NCI-H2196 treated with DMSO at 0.1 percent for 48 hours (cell line): Measurements from ENCODE around the gene OBSL1.

ENCODE experiments used
- DNase-seq: peaks from one replicate; lab custom pipeline; 2025; ENCODE audit not compliant: unreplicated experiment; lab: John Stamatoyannopoulos, UW

Gene OBSL1

DNA sequence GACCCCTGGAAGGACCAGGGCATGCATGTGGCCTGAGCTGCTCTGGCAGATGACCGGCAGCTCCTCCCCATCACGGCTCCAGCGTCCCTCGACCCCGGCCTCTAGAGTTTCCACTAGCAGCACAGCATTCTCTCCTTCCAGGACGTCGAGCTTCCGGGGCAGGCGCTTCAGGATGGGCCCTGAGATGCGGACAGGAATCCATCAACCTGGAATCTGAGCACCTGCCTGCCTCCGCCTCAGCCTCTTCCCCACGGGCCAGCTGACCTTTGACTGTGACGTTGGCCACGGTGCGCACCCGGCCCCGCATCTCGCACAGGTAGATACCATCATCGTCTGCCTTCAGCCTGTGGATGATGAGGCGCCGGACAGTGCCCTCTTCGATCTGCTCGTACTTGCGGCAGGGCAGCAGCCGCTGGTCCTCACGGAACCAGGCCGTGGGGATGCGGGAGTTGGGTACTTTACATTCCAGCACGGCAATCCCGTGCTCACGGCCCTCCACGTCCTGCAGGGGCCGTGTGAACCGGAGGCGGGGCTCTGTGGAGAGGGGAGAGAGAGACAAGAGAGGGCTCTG lies 3.5 kb downstream of the OBSL1 start:
- DNase-seq: no peak

DNA sequence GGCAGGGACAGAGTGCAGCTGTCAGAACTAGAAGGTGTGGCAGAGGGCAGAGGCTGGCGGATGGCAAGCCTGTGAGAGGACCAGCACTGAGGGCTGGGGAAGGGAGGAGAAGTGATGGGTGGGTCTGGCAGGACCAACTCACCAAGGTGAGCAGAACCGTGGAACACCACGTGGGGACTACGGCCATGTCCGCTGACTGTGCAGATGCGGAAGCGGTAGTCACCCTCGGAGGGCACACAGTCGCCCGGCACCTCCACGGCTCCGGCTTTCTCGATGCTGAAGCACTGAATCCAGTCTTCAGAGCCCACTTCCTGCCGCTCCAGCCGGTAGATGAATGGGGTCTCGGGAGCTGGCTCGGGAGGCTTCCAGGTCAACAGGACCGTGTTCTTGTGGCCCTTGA lies 4.2 kb downstream of the OBSL1 start:
- no peak for DNase-seq

DNA sequence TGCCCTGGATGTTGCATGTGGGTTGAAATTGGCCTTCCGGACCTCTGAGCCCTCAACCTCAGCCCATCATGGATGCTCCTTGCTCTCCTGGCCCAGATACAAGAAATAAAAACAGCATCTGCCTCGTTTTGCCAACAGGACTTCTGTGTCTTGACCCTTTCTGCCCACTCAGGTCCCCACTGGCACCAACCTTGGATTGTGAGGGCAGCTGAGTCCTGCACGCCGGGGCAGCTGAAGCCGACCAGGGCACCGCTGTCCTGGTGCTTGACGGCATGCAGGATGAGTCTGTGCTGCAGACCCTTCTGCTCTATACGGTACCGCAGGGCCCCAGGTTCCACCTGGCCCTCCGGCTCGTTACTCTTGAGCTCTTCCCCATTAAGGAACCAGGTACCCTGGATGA lies 4.7 kb downstream of the OBSL1 start:
- DNase-seq: no peak

DNA sequence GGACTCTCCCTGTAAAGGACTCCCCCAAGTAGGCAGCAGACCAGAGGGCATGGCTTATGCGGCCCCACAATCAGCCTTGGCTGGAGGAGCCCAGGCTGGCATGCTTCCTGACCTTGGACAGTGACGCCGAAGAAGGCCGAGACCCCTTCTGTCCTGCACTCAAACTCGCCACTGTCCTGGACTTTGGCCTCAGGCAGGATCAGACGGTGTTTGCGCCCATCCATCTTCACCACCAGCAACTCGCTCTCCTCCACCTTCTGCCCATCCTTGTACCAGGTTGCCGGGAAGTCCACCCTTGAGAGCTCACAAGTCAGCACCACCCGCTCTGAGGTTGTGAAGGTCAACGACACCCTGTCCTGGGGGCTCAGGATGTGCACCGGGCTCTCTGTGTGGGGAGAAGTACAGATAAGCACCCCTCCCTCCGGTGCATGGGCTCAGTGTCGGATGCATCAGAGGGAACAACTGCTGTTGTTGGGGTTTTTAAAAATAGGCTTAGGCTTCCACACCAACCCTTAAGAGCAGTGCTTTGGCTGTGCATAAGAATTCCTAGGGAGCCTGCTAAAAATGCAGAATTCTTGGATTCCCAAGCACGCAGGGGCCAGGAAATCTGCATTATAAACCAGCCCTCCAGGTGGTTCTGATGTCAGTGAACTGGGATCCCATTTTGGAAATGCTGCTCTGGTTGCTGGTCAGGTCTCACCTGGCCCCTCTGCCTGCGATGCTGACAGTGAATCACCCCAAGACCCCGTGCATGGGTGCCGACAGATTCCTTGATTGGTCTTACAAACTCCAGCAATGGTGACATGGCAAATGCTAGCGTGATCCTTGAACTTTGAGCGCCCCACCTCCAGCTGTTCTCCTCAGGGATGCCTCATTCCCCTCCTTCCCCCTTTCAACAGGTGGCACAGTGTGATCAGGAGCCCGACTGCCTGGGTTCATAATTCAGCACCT lies 5.9 kb downstream of the OBSL1 start:
- DNase-seq: no peak

DNA sequence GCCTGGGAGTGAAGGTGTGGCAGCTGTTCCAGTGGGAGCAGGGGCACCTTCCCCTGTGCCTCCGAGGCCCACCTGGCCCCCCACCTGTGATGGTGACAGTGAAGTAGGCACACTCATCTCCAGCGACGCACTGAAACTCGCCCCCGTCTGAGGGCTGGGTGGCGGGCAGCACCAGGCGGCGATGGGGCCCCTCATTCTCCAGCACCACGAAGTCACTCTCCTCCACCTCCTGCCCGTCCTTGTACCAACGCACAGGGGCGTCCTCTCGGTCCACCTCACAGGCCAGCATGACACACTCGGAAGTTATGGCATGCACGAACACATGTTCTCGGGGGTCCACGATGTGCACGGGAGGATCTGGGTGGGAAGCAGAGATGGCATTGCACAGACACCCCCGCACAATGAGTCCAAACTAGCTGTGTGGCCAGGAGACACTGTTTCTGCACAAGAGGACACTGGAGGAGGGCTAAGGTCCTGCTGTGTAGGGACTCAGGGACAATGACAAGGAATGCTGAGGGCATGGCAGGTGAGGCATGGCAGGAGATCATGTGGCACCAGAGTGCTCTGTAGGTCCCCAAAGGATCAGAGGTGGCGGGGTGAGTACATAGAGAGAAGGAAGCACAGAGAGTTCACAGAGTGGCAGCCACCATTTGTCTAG lies 7.9 kb downstream of the OBSL1 start:
- no peak for DNase-seq

DNA sequence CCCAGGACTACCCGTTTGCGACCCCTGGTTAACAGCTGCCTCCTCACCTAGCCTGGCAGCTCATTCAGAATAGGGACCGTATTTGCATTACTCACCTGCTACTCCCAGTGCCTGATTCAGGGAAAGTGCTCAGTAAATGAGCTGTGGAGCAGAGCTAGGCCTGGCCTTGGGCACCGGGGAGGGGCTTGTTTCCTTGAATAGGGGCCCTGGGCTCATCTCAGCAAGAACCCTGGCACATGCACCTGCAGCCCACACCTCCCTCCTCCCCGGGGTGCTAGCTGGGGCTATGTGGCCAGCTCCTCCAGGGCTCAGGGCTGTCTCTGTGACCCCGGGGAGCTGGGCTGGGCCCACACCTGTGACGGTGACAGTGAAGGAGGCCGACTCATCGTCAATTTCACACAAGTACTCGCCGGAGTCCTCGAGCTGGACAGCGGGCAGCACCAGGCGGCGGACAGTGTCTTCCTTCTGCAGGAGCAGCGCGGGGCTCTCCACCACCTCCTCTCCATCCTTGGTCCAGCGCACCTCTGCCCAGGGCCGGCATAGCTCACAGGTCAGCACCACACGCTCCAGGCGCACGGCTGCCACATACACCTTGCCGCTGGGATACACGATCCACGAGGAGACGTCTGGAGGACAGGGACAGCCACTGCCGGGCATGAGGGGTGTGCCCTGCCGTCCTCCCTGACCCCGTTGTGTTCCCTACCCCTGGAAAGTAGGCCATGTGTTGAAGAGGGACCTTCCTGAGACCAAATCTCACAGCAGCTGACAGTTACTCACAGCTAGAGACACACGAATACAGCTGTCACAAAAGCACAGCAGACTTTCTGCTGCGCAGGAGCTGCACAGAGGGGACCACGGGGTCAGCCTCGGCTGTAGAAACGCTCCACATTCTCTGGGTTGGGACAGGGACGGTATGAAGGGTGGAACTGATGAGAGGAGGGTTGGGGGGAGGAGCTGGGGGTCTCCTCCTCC lies 9.0 kb downstream of the OBSL1 start:
- no peak for DNase-seq

DNA sequence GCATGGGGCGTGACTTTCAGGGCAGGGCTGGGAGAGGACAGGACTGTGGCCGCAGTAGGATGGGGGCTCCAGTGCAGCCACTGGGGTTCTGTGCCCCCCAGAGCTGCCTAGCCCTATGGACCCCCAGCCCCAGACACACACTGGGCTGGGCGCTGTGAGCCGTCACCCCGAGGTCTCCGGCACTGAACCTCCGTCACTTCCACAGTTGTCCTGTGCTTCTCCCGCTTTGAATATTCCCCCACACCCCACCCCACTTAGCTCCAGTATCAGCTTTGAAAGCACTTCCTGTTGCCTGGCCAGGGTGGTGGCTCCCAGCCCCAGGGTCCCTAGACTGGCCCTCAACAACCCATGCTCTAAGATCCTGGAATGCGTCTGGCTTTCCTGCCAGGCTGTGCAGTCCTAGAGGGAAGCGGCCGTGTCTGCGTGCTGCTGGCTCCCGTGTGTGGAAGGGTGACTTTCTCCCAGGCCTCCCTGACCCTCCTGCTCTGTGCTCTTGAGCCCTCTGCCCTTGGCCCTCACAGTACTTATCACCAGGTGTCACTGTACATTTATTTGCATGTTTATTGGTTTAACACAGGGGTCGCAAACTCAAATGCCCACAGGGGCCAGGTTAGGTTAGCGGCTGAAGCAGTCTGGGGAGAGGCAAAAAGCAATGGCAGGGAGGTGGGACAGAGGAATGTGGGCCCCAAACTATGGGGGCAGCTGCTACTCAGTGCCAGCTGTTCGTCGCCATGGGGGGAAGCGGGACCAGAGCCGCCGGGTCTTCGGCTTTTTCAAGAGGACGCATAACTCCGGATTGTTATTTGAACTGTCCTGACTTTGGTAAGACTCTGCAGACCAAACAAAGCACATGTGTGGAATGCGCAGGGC lies 9.9 kb downstream of the OBSL1 start:
- DNase-seq: no peak

DNA sequence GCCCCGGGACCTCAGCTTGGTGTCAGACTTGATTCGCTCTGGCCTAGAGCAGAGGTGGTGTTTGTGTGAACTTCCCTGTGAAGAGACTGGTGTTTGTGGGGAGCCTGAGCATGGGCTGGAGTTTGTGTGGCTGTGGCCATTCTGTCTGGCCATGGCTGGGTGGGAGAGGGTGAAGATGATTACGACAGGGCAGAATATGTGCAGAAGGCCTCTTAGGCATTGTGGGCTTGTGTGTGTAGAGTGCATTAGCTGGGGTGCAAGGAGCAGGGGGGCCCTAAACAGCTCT lies 10.5 kb downstream of the OBSL1 start:
- no peak for DNase-seq

DNA sequence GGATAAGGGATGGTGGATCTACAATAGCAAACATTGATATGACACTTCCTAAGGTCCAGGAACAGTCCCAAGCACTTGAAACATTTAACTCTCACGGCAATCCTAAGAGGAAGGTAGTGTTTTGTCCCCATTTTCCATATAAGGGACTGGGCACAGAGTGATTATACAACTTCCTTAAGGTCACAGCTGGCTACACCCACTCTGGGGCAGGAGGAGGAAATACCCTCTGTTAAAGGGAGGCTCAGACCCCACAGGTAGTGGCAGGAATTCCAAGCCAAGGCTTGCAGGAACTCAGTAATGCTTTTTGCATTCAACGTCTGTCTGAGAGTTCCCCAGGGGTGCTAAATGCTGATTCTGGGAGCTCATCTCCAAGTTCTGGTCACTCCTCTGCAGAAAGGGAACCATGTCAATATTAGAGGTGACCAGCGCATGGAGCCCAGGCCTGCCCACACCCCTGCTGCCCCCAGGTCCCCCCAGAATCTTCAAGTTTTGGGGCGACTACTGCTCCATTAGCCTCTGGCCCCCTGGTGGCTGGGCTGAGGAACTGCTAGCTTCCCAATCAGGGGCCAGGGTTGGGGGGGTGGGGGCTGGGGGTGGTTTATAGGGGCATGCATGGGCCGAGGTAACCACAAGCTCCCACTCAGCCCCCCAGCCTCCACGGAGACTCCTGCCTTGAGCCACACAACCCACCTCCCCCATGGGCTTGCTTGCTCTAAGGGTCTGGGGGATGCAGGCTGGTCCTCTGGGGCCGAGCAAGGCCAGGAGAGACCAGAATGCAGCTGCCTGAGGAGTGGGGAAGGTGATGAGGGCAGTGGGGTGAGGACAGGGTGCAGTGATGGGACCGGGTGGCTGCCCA lies 11.1 kb downstream of the OBSL1 start:
- no peak for DNase-seq

DNA sequence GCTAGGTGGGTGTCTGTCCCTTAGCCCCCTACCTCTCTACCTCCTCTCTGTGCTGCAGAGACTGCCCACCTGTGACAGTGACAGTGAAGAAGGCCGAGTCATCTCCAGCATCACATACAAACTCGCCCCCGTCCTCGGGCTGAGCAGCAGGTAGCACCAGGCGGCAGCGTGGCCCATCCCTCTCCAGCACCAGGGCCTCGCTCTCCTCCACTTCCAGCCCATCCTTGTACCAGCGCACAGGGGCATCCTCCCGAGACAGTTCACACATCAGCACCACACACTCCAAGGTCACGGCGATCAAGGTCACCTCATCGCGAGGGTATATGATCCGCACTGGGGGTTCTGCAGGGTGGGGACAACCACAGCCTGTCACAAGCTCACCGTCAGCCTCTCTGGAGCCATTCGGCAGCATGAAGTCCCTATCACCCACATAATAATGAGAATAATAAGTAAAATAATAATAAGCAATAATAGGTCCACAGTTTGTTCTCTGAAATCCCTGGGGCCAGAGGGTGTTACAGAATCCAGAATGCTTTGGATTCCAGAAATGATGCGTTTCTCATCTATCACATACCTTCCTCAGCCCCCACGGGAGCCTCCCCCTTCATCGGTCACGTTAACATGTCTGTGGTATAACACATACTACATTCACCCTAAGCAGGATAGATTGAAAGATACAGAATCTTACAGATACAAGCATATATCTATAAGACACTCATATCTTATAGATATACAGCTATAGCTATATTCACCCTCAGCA lies 12.0 kb downstream of the OBSL1 start:
- no peak for DNase-seq

DNA sequence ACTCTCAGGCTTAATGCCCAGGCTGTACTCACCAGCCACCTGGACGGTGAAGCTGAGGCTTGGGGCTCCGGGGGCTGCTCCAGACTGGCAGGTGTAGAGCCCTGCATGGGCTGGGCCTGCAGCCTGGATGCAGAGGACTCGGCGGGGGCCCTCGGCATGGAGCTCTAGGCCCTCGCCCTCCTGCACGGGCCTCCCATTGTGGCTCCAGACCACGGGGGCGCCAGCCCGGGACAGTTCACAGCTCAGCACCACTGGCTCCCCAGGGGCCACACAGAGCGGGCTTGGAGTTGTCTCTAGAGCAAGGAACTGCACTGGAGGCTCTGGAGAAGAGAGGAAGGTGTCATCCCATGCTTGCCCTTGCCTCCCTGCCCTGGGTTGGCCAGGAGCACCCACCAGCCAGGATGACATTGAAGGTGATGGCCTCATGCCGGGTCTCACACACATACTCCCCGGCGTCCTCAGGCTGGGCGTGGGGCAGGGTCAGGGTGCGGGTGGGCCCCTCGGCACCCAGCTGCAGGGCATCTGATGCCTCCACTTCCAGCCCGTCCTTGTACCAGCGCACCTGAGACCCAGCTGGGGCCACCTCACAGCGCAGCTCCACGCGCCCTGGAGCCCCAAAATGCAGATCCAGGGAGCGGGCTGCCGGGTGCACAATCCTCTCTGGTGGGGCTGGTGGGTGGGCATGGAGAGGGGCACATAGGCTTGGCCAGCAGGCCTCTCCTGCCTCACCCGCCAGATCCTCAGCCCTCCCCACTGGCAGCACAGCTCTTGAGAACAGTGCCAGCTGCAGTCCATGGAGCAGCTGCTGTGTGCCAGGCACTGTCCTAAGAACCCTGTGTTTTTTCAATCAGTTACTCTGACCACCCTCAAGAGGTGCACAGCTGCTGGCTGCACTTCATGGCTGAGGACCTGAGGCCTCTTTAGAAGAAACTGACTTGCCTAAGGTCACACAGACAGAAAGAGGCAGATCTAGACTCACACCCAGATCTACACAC lies 13.3 kb downstream of the OBSL1 start:
- DNase-seq: no peak

DNA sequence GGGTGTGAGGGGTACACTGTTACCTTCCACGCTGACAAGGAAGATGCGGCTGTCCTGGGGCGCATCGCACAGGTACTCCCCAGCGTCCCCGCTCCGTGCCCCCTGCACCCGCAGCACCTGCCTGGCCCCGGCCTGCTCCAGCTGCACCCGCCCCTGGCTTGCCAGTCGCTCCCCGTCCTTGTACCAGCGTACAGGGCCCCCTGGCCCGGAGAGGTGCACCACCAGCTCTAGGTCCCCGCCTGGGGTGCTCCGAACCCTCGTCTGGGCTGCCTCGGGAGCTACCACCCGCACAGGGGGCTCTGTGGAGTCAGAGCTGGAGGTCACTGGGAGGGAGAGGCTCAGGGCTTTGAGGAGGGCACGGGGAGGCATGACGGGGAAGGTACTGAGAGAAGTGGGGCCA lies 14.0 kb downstream of the OBSL1 start:
- no peak for DNase-seq

DNA sequence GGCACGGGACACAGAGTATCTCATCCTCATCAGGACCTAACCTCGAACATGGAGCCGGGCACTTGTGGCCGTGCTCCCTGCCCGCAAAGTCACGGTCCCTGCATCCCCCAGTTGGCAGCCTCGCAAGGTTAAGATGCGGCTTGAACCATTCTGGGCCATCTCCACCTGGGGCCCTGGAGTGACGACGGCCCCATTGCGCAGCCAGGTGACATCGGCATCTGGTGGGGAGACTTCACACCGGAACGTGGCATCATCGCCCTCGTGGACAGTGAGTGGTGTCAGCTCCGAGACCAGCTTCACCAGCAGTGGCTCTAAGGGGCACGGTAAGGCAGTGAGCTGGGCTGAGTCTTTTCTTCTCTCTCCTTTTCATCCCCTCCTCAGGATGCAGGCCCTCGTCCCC lies 14.9 kb downstream of the OBSL1 start:
- no peak for DNase-seq

DNA sequence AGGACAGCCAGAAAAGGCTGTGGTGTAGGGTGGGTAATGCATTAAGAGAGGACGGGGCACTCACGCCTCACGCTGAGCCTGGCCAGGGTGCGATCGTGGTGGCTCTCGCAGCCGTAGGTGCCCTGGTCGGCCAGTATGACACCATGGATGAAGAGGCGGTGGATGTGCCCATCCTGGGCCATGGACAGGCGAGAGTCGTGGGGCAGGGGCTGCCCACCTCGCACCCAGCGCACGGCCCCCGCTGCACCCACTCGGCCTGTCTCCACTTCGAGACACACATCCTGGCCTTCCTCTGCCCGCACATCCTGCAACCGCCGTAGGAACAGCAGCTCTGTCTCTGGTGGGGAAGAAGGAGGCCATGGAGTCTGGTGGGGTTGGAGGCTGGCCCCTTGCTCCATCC lies 15.4 kb downstream of the OBSL1 start:
- DNase-seq: no peak

DNA sequence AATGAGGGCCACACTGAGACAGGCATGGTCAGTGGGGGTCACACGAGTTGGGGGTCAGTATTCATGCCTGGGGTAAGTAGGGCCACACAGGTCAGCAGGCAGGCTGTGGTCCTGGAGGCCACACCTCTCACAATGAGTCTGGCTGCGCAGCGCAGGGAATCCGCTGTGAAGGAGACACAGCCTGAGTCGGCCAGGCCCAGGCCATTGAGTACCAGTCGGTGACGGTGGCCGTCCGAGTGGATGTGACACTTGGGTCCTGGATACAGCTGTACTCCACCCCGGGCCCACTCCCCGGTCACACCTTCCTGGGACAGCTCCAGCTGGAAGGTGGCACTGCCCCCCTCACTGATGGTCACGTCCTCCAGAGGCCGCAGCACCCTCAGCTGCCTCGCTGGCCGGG lies 17.0 kb downstream of the OBSL1 start:
- DNase-seq: no peak

DNA sequence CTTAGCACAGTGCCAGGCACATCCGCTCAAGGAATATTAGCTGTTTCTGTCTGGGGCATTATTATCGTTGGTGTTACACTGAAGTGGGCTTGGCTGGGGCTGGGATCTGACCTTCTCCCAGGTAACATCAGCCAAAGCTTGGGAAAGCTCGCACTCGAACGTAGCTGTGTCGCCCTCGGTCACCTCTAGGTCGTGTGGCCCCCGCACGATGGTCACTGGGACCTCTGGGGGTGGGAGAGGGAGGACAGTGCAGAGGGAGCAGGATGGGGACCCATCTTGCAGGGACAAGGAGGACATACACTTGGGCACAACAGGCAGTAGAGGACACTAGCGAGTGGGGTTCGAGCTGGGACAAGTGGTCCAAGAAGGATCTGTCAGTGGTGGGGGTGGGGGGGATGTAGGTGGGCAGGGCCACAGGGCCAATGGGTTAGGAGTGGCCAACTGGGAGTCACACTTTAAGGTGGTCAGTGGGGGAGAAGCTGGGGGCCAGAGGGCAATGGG lies 17.8 kb downstream of the OBSL1 start:
- DNase-seq: no peak

DNA sequence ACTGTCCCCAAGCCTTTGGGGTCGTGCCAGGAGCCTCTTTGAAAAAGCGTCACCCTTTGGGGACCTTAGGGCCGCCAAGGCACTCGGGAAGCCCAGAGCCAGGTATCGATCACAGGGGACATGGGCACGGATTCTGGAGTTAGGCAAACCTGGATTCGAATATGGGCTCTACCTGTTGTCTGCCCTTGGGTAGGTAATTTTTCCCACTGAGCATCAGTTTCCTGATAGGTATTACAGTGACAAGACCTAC lies 18.2 kb downstream of the OBSL1 start:
- DNase-seq: no peak
